GM12874 (cell line): ENCODE measurements around the gene TUBB.

Experiments used
- CTCF ChIP-seq: IDR thresholded peaks from 2 replicates; pipeline ENCODE4 v1.5.1; 2011; ENCODE audit warnings: low read depth, mild to moderate bottlenecking, control low read depth, low read length, moderate library complexity; ENCODE audit not compliant: insufficient read depth

Gene TUBB

GRCh38 chr6:30747300-30747687 is 27.1 kb downstream of the TUBB start:
- TF ChIP-seq CTCF, result no peak

GRCh38 chr6:30747902-30748769 is 28.0 kb downstream of the TUBB start:
- no peak for TF ChIP-seq CTCF

GRCh38 chr6:30748851-30749540 is 28.8 kb downstream of the TUBB start:
- TF ChIP-seq CTCF, result no peak

GRCh38 chr6:30749554-30750378 is 29.6 kb downstream of the TUBB start:
- no peak for TF ChIP-seq CTCF

- TF ChIP-seq CTCF, result no peak
Measured at GRCh38 chr6:30750379-30750668, 30.2 kb downstream of the TUBB start.

GRCh38 chr6:30752157-30752927 is 32.2 kb downstream of the TUBB start:
- no peak for TF ChIP-seq CTCF
